GM21367 (cell line): ENCODE data around the gene BTF3.

Experiments
- ATAC-seq: cut with Tn5 transposase; IDR thresholded peaks from one replicate; pipeline ENCODE4 v1.9.1; 2021; ENCODE audit not compliant: unreplicated experiment

Gene BTF3

GRCh38 chr5:73522989-73523388, 24.7 kb downstream of the BTF3 start:
- no peak for ATAC-seq

- no peak for ATAC-seq
These were observed 25.6 kb downstream of the BTF3 start for GRCh38 chr5:73523861-73524260.

GRCh38 chr5:73525606-73526203, 27.5 kb downstream of the BTF3 start:
- no peak for ATAC-seq

GRCh38 chr5:73528248-73528647, 30.0 kb downstream of the BTF3 start:
- no peak for ATAC-seq

GRCh38 chr5:73529081-73529480, 30.8 kb downstream of the BTF3 start:
- ATAC-seq, result no peak

- ATAC-seq, result no peak
These were observed 33.1 kb downstream of the BTF3 start for GRCh38 chr5:73531356-73531755.

GRCh38 chr5:73532195-73532594, 34.0 kb downstream of the BTF3 start:
- ATAC-seq, result no peak

- ATAC-seq, result no peak
These were observed 35.9 kb downstream of the BTF3 start for GRCh38 chr5:73534011-73534644.

GRCh38 chr5:73534971-73535370, 36.7 kb downstream of the BTF3 start:
- no peak for ATAC-seq

GRCh38 chr5:73539730-73540129, 41.5 kb downstream of the BTF3 start:
- no peak for ATAC-seq

- no peak for ATAC-seq
These were observed 42.0 kb downstream of the BTF3 start for GRCh38 chr5:73540192-73540591.

GRCh38 chr5:73542020-73542419, 43.8 kb downstream of the BTF3 start:
- ATAC-seq, result no peak

GRCh38 chr5:73544429-73545402, 46.5 kb downstream of the BTF3 start:
- ATAC-seq, result no peak

- no peak for ATAC-seq
These were observed 47.1 kb downstream of the BTF3 start for GRCh38 chr5:73545403-73545779.

GRCh38 chr5:73550016-73550415, 51.8 kb downstream of the BTF3 start:
- ATAC-seq, result no peak

GRCh38 chr5:73552642-73553041, 54.4 kb downstream of the BTF3 start:
- no peak for ATAC-seq
